Measurements from ENCODE around the gene PRSS57.
"Not testable (repeated sequence)": the region's sequence is repeated elsewhere in the genome, so short reads cannot be mapped to it uniquely, and the experiment has no call there.

Gene PRSS57

GRCh38 chr19:698529-698928 lies 3.3 kb upstream of the PRSS57 start:
- in situ Hi-C loops (cut with MboI; ENCODE audit: low sequenced_read_pairs) = not testable (repeated sequence)

- in situ Hi-C loops (cut with MboI; ENCODE audit: low sequenced_read_pairs) = no loop called here
These were observed 536 bp downstream of the PRSS57 start for GRCh38 chr19:694481-695351.

- in situ Hi-C loops (cut with MboI; ENCODE audit: low sequenced_read_pairs) = no loop called here
These were observed 5.0 kb downstream of the PRSS57 start for GRCh38 chr19:690203-690602.

- in situ Hi-C loops (cut with MboI; ENCODE audit: low sequenced_read_pairs) = no loop called here
These were observed 6.3 kb downstream of the PRSS57 start for GRCh38 chr19:688992-689391.

GRCh38 chr19:688214-688613 lies 7.0 kb downstream of the PRSS57 start:
- in situ Hi-C loops (cut with MboI; ENCODE audit: low sequenced_read_pairs) = no loop called here

- in situ Hi-C loops (cut with MboI; ENCODE audit: low sequenced_read_pairs) = no loop called here
These were observed 7.6 kb downstream of the PRSS57 start for GRCh38 chr19:687569-688166.

- in situ Hi-C loops (cut with MboI; ENCODE audit: low sequenced_read_pairs) = no loop called here
These were observed 8.5 kb downstream of the PRSS57 start for GRCh38 chr19:686589-687297.

GRCh38 chr19:685454-685931 lies 9.8 kb downstream of the PRSS57 start:
- in situ Hi-C loops (cut with MboI; ENCODE audit: low sequenced_read_pairs) = no loop called here

- in situ Hi-C loops (cut with MboI; ENCODE audit: low sequenced_read_pairs) = no loop called here
These were observed 12.5 kb downstream of the PRSS57 start for GRCh38 chr19:682678-683320.

GRCh38 chr19:681029-682019 lies 13.9 kb downstream of the PRSS57 start:
- in situ Hi-C loops (cut with MboI; ENCODE audit: low sequenced_read_pairs) = no loop called here

GRCh38 chr19:680287-681028 lies 14.8 kb downstream of the PRSS57 start:
- in situ Hi-C loops (cut with MboI; ENCODE audit: low sequenced_read_pairs) = no loop called here

- in situ Hi-C loops (cut with MboI; ENCODE audit: low sequenced_read_pairs) = no loop called here
These were observed 15.6 kb downstream of the PRSS57 start for GRCh38 chr19:679418-680286.

- in situ Hi-C loops (cut with MboI; ENCODE audit: low sequenced_read_pairs) = no loop called here
These were observed 16.4 kb downstream of the PRSS57 start for GRCh38 chr19:678791-679388.

- in situ Hi-C loops (cut with MboI; ENCODE audit: low sequenced_read_pairs) = no loop called here
These were observed 17.4 kb downstream of the PRSS57 start for GRCh38 chr19:677601-678436.

GRCh38 chr19:677201-677600 lies 18.1 kb downstream of the PRSS57 start:
- in situ Hi-C loops (cut with MboI; ENCODE audit: low sequenced_read_pairs) = no loop called here

- in situ Hi-C loops (cut with MboI; ENCODE audit: low sequenced_read_pairs) = no loop called here
These were observed 18.7 kb downstream of the PRSS57 start, which contains the start of gene FSTL3 for GRCh38 chr19:676339-677105. FSTL3 (plus strand) TSS chr19:676392; CDS start chr19:676424, 32 bp downstream.
